Left renal pelvis (tissue), 4 donors: ENCODE measurements around the gene NRN1L. TPM values are rescaled to one million over a fixed set of nuclear protein-coding genes. Genes with fewer than 3 reads are reported as not detected.
"Not testable (repeated sequence)": the region's sequence is repeated elsewhere in the genome, so short reads cannot be mapped to it uniquely, and the experiment has no call there.

Source experiments
- DNase-seq, 4 donors: peaks; one replicate each; pipeline ENCODE4 v3.0.0-alpha.2; 2013; ENCODE audit warnings: low read depth in 4 of 4, low spot score in 3 of 4
- polyA plus RNA-seq, 4 donors: library from polyadenylated mRNA; unstranded; fragments of 120-200 nt; gene quantifications; one replicate each; pipeline ENCODE4 v1.2.1, GENCODE V29; 2013; ENCODE audit not compliant: insufficient read length in 4 of 4

The NRN1L gene
- polyA plus RNA-seq: under 1 TPM in 3 of 4 donors, not detected in 1; 0.39 to 0.94 (median 0.93) TPM

GRCh38 chr16:67884684-67885083, at the start of gene NRN1L:
TSS of gene NRN1L (plus strand) at chr16:67884885. CDS start at chr16:67884904, 19 bp downstream.
- DNase-seq: peak in 2 of 4 donors; percentile 48 to 50

- DNase-seq: not testable (repeated sequence)
Observed at GRCh38 chr16:67837190-67837589, 47.5 kb upstream of the NRN1L start.

- DNase-seq: no peak
Observed at GRCh38 chr16:67837811-67838210, 46.9 kb upstream of the NRN1L start.

- no peak for DNase-seq
Observed at GRCh38 chr16:67841198-67841815, 43.4 kb upstream of the NRN1L start.

GRCh38 chr16:67841816-67842508, 42.7 kb upstream of the NRN1L start, which contains the start of gene THAP11:
TSS of gene THAP11 (plus strand) at chr16:67842320. CDS start at chr16:67842555, 235 bp downstream.
- peak; percentile 92 to 93 (median 92) for DNase-seq

- no peak for DNase-seq
Observed at GRCh38 chr16:67842509-67843342, 42.0 kb upstream of the NRN1L start.

GRCh38 chr16:67843343-67843765, 41.3 kb upstream of the NRN1L start:
- no peak for DNase-seq

- DNase-seq: no peak
Observed at GRCh38 chr16:67844497-67844896, 40.2 kb upstream of the NRN1L start.

- no peak for DNase-seq
Observed at GRCh38 chr16:67845291-67846062, 39.2 kb upstream of the NRN1L start.

GRCh38 chr16:67846063-67846319, 38.7 kb upstream of the NRN1L start:
- DNase-seq: no peak

GRCh38 chr16:67846320-67847063, 38.2 kb upstream of the NRN1L start, which contains the start of gene NUTF2:
TSS of gene NUTF2 (plus strand) at chr16:67846933. CDS start at chr16:67865131, 18,198 bp downstream.
- peak; percentile 90 to 94 (median 92) for DNase-seq

GRCh38 chr16:67847064-67847861, 37.4 kb upstream of the NRN1L start, which contains the start of gene CENPT:
TSS of gene CENPT (minus strand) at chr16:67847693. CDS start at chr16:67833859, 13,834 bp downstream.
- no peak for DNase-seq

- DNase-seq: no peak
Observed at GRCh38 chr16:67848118-67848517, 36.6 kb upstream of the NRN1L start.

- no peak for DNase-seq
Observed at GRCh38 chr16:67853670-67854069, 31.0 kb upstream of the NRN1L start.

- no peak for DNase-seq
Observed at GRCh38 chr16:67855789-67856188, 28.9 kb upstream of the NRN1L start.

GRCh38 chr16:67856927-67857546, 27.6 kb upstream of the NRN1L start:
- DNase-seq: no peak

- DNase-seq: no peak
Observed at GRCh38 chr16:67857547-67858233, 27.0 kb upstream of the NRN1L start.

- no peak for DNase-seq
Observed at GRCh38 chr16:67858500-67858899, 26.2 kb upstream of the NRN1L start.
